H1 (cell line): ENCODE results near the gene CYGB. TPM values are rescaled to one million over a fixed set of nuclear protein-coding genes. Genes with fewer than 3 reads are reported as not detected.

Experiments
- CTCF ChIA-PET: fragments of 300-600 bp; sonication (Branson Sonifier 250); formaldehyde crosslinking; loops from one replicate; lab custom pipeline; 2021; ENCODE audit not compliant: partially characterized antibody; lab: Charles Lee
- POLR2A ChIA-PET: fragments of 300-600 bp; sonication (Branson Sonifier 250); formaldehyde crosslinking; loops from one replicate; lab custom pipeline; 2021; ENCODE audit warnings: inconsistent platforms; ENCODE audit not compliant: partially characterized antibody; lab: Charles Lee
- DNase-seq, 2 experiments: peaks; one replicate each; pipeline versions ENCODE4 v3.0.0 to v3.0.0-alpha.2; 2010 to 2022; ENCODE audit warnings: low spot score in 2 of 2, low read depth in 1 of 2, mixed read lengths in 1 of 2
- FAIRE-seq: peaks from 2 replicates; lab custom pipeline; 2011; peaks lifted over from hg19 to GRCh38; lab: Jason Lieb, UNC
- H2AFZ ChIP-seq: 2 replicates; pipeline ENCODE4 v1.8.1; 2012; ENCODE audit warnings: low read length, inconsistent platforms
- H2AK5ac ChIP-seq: 2 replicates; pipeline ENCODE4 v1.6.1; 2013; ENCODE audit warnings: low read depth, low read length
- H2BK120ac ChIP-seq: replicated peaks from 2 replicates; pipeline ENCODE3; 2013; ENCODE audit warnings: low read depth, low read length, inconsistent platforms
- H2BK12ac ChIP-seq: 2 replicates; pipeline ENCODE4 v1.6.1; 2013; ENCODE audit warnings: low read depth, low read length
- H2BK15ac ChIP-seq: 2 replicates; pipeline ENCODE4 v1.6.1; 2013; ENCODE audit warnings: low read length
- H2BK20ac ChIP-seq: 2 replicates; pipeline ENCODE4 v1.6.1; 2013; ENCODE audit warnings: low read length
- H2BK5ac ChIP-seq: 2 replicates; pipeline ENCODE4 v1.6.1; 2013; ENCODE audit warnings: low read depth, low read length
- H3K14ac ChIP-seq: 2 replicates; pipeline ENCODE4 v1.6.1; 2013; ENCODE audit warnings: inconsistent platforms; ENCODE audit not compliant: insufficient read length
- H3K18ac ChIP-seq: 2 replicates; pipeline ENCODE4 v1.6.1; 2013; ENCODE audit warnings: low read length; ENCODE audit errors: extremely low read depth
- H3K23ac ChIP-seq: 2 replicates; pipeline ENCODE4 v1.6.1; 2013; ENCODE audit warnings: inconsistent platforms; ENCODE audit not compliant: insufficient read length
- H3K23me2 ChIP-seq: 2 replicates; pipeline ENCODE4 v1.6.1; 2013; ENCODE audit warnings: low read depth, low read length
- H3K27ac ChIP-seq: 2 replicates; pipeline ENCODE4 v1.6.1; 2011; ENCODE audit warnings: low read depth, low read length, inconsistent platforms
- H3K27me3 ChIP-seq, 4 experiments: replicated peaks in 1 of 4; 1 replicate in 1 of 4; 2 replicates in 3 of 4; pipeline versions ENCODE4 v1.6.1 to v1.8.1; 2011 to 2013; ENCODE audit warnings: low read length in 3 of 4, mild to moderate bottlenecking in 3 of 4, inconsistent platforms in 2 of 4, mixed read lengths in 2 of 4, moderate library complexity in 1 of 4; ENCODE audit not compliant: control insufficient read depth in 3 of 4, insufficient read depth in 3 of 4; ENCODE audit errors: extremely low read depth in 1 of 4
- H3K36me3 ChIP-seq, 4 experiments: 2 replicates each; pipeline versions ENCODE4 v1.6.1 to v1.8.1; 2011 to 2013; ENCODE audit warnings: mild to moderate bottlenecking in 4 of 4, low read length in 3 of 4, moderate library complexity in 2 of 4, control low read depth in 1 of 4, inconsistent platforms in 1 of 4; ENCODE audit not compliant: insufficient read depth in 4 of 4, control insufficient read depth in 2 of 4
- H3K4ac ChIP-seq: replicated peaks from 2 replicates; pipeline ENCODE3; 2013; ENCODE audit warnings: low read length, low read depth, mixed read lengths, inconsistent platforms; ENCODE audit not compliant: insufficient read length
- H3K4me1 ChIP-seq, 4 experiments: replicated peaks in 1 of 4; 1 replicate in 1 of 4; 2 replicates in 3 of 4; pipeline versions ENCODE4 v1.6.1 to v1.8.1; 2011 to 2013; ENCODE audit warnings: low read length in 3 of 4, inconsistent platforms in 2 of 4, mixed read lengths in 1 of 4; ENCODE audit not compliant: insufficient read depth in 4 of 4, control insufficient read depth in 3 of 4
- H3K4me2 ChIP-seq, 2 experiments: 2 replicates each; pipeline versions ENCODE4 v1.6.1 to v1.8.1; 2011 to 2013; ENCODE audit warnings: low read depth in 2 of 2, low read length in 2 of 2, control low read depth in 1 of 2, inconsistent platforms in 1 of 2, mild to moderate bottlenecking in 1 of 2; ENCODE audit not compliant: insufficient read depth in 1 of 2
- H3K4me3 ChIP-seq, 4 experiments: fragments of 200-600, 300-600 bp in 1 of 4; sonication (generic), shearing (Covaris generic), sonication (Bioruptor Twin) in 1 of 4; 2 replicates each; pipeline versions ENCODE4 v1.5.1 to v1.8.1; 2011 to 2016; ENCODE audit warnings: low read length in 4 of 4, low read depth in 3 of 4, control low read depth in 2 of 4, inconsistent platforms in 2 of 4, mild to moderate bottlenecking in 2 of 4, mixed read lengths in 1 of 4, moderate library complexity in 1 of 4; ENCODE audit not compliant: insufficient read depth in 2 of 4; ENCODE audit errors: extremely low read depth in 1 of 4
- H3K56ac ChIP-seq: replicated peaks from 2 replicates; pipeline ENCODE3; 2013; ENCODE audit warnings: low read depth, mild to moderate bottlenecking, mixed read lengths, low read length, inconsistent platforms; ENCODE audit not compliant: insufficient read length
- H3K79me1 ChIP-seq: 2 replicates; pipeline ENCODE4 v1.6.1; 2013; ENCODE audit warnings: low read depth, low read length, control low read depth
- H3K79me2 ChIP-seq, 2 experiments: 2 replicates each; pipeline versions ENCODE4 v1.6.1 to v1.8.1; 2012 to 2013; ENCODE audit warnings: low read length in 2 of 2, mild to moderate bottlenecking in 2 of 2, inconsistent platforms in 1 of 2; ENCODE audit not compliant: insufficient read depth in 2 of 2, control insufficient read depth in 1 of 2
- H3K9ac ChIP-seq, 4 experiments: replicated peaks in 1 of 4; 1 replicate in 1 of 4; 2 replicates in 3 of 4; pipeline versions ENCODE4 v1.6.1 to v1.8.1; 2011 to 2013; ENCODE audit warnings: low read depth in 3 of 4, low read length in 3 of 4, control low read depth in 2 of 4, mild to moderate bottlenecking in 2 of 4, moderate library complexity in 2 of 4, inconsistent platforms in 1 of 4; ENCODE audit errors: extremely low read depth in 1 of 4
- H3K9me3 ChIP-seq, 2 experiments: 2 replicates each; pipeline versions ENCODE4 v1.6.1 to v1.8.1; 2012 to 2013; ENCODE audit warnings: mild to moderate bottlenecking in 2 of 2, moderate library complexity in 2 of 2, control low read depth in 1 of 2, inconsistent platforms in 1 of 2, low read depth in 1 of 2, low read length in 1 of 2, mixed read lengths in 1 of 2; ENCODE audit not compliant: insufficient read depth in 2 of 2
- H4K20me1 ChIP-seq, 2 experiments: replicated peaks in 1 of 2; 2 replicates each; pipeline versions ENCODE3 to v1.8.1; 2011 to 2013; ENCODE audit warnings: inconsistent platforms in 2 of 2, low read length in 2 of 2, mild to moderate bottlenecking in 1 of 2; ENCODE audit not compliant: insufficient read depth in 2 of 2, control insufficient read depth in 1 of 2
- H4K5ac ChIP-seq: 2 replicates; pipeline ENCODE4 v1.6.1; 2013; ENCODE audit warnings: low read length, low read depth, mixed read lengths, inconsistent platforms; ENCODE audit not compliant: insufficient read length
- H4K8ac ChIP-seq: 2 replicates; pipeline ENCODE4 v1.8.0; 2013; ENCODE audit warnings: mild to moderate bottlenecking, moderate library complexity, low read length, inconsistent platforms; ENCODE audit not compliant: insufficient read depth; ENCODE audit errors: extremely low read depth
- H4K91ac ChIP-seq: replicated peaks from 2 replicates; pipeline ENCODE3; 2013; ENCODE audit warnings: low read length, mixed read lengths, inconsistent platforms; ENCODE audit not compliant: insufficient read length
- BCL11A ChIP-seq, 2 experiments: IDR thresholded peaks; one replicate each; pipeline ENCODE4 v1.6.1; 2011; ENCODE audit warnings: low read depth in 2 of 2, low read length in 2 of 2, mild to moderate bottlenecking in 2 of 2
- WGBS, 2 experiments: shearing (Covaris generic) in 1 of 2; methylation state at CpG; one replicate each; pipeline versions ENCODE4 v1.1.6 to v1.1.7; 2013 to 2015; ENCODE audit warnings: low lambda C conversion rate in 2 of 2, mixed read lengths in 2 of 2, inconsistent platforms in 1 of 2, low coverage in 1 of 2, missing lambda C conversion rate in 1 of 2; ENCODE audit not compliant: insufficient replicate concordance in 2 of 2, insufficient coverage in 1 of 2, insufficient read length in 1 of 2; ENCODE audit errors: extremely low coverage in 1 of 2, missing lambda C conversion rate in 1 of 2; 5-methylcytosine and 5-hydroxymethylcytosine counted together
- polyA plus RNA-seq, 7 experiments: library from polyadenylated mRNA; depleted of rRNA in 3 of 7; stranded (reverse) in 5 of 7; unstranded in 2 of 7; fragments of >200 nt in 5 of 7; fragments of 200-250 nt in 2 of 7; gene quantifications; 1 replicate in 5 of 7; 2 replicates in 1 of 7; 4 replicates in 1 of 7; pipeline versions ENCODE4 v1.2.1 to v1.2.3, GENCODE V29; 2011 to 2013; ENCODE audit warnings: missing spikeins in 2 of 7, mixed read lengths in 2 of 7
- total RNA-seq: library from RNA; stranded (reverse); fragmentation: NEBNext Ultra II Directional; extraction: Animal tissue kit (Norgen Biotek cat#: 25700); gene quantifications from 2 replicates; pipeline ENCODE4 v1.2.1, GENCODE V29; 2021

The CYGB gene
- total and polyA plus RNA-seq, 2 of the 8 experiments (the other 6 are each of a cell fraction or from before 2014, with no cell fraction given) = 2.7 to 3.7 TPM

GRCh38 chr17:76561799-76562268 lies 24.3 kb upstream of the CYGB start:
- no peak overlapping the region; a peak in 1 of 7 replicates for H3K9ac ChIP-seq
- 73% methylated on average over 5 of the region's 5 CpGs; no CpG with 5 or more reads in 1 of the 2 experiments for WGBS, 2 experiments

More at GRCh38 chr17:76561799-76562268, 24.3 kb upstream of the CYGB start:
- H2BK20ac ChIP-seq = no peak overlapping the region
- peaks cover 32% of the 10 kb centered on the region in 2 experiments for H4K20me1 ChIP-seq
- peaks cover 12% of the 10 kb centered on the region for H3K79me1 ChIP-seq
- no peak overlapping the region for H2BK12ac ChIP-seq
- H3K36me3 ChIP-seq = peaks cover 24 to 69% (median 50%) of the 10 kb centered on the region in 4 experiments
- no peak overlapping the region for H2AK5ac ChIP-seq
- peak overlapping the region in 1 of 2 experiments; percentile 26; a peak in 1 of 4 replicates for H3K4me2 ChIP-seq
- H3K27ac ChIP-seq = no peak overlapping the region
- H3K79me2 ChIP-seq = peaks cover 23 to 53% of the 10 kb centered on the region in 2 experiments
- ChIA-PET POLR2A (interaction anchor here (0.6 to 8.0 kb wide), 10 partner anchors 7 to 174 kb away, joined by 3 to 133 read pairs (median 4); a partner anchor contains a TSS), CTCF (interaction anchor here (0.6 to 1.7 kb wide), 9 partner anchors 10 to 150 kb away, joined by 3 to 5 read pairs (median 3); no protein-coding TSS in a partner anchor)
- H4K8ac ChIP-seq = no peak overlapping the region
- no peak overlapping the region for H2BK120ac ChIP-seq
- no peak overlapping the region for H4K91ac ChIP-seq
- H3K4ac ChIP-seq = no peak overlapping the region
- H2BK15ac ChIP-seq = no peak overlapping the region
- no peak overlapping the region for H3K23ac ChIP-seq
- TF ChIP-seq BCL11A (IDR thresholded peaks at IDR 0.05; ENCODE audit: low read depth in 2 of 2, low read length in 2 of 2) = no peak
- no peak overlapping the region for H4K5ac ChIP-seq
- no peak for DNase-seq
- H2AFZ ChIP-seq = no peak overlapping the region
- H3K27me3 ChIP-seq = no peaks in the 10 kb centered on the region
- H3K56ac ChIP-seq = no peak overlapping the region
- H3K9me3 ChIP-seq = no peaks in the 10 kb centered on the region
- peaks cover 2 to 10% (median 4%) of the 10 kb centered on the region in 4 experiments; a peak in 6 of 7 replicates for H3K4me1 ChIP-seq
- H2BK5ac ChIP-seq = no peak overlapping the region
- H3K18ac ChIP-seq = no peak overlapping the region
- H3K4me3 ChIP-seq = no peak overlapping the region
- FAIRE-seq = no peak
- H3K23me2 ChIP-seq = peaks cover 2% of the 10 kb centered on the region; the same call in 1 of the 2 replicates
- no peak overlapping the region for H3K14ac ChIP-seq
